Activated naive CD4-positive, alpha-beta T cell treated with anti-CD3 and anti-CD28 coated beads for 36 hours (primary cell): ENCODE results near the gene SNUPN. TPM values are rescaled to one million over a fixed set of nuclear protein-coding genes. Genes with fewer than 3 reads are reported as not detected.
"Not testable (repeated sequence)": the region's sequence is repeated elsewhere in the genome, so short reads cannot be mapped to it uniquely, and the experiment has no call there.

Source experiments
- CTCF ChIA-PET: fragments of 350-600 bp; sonication (Branson Sonifier 250); formaldehyde crosslinking; loops from one replicate; lab custom pipeline; 2021; ENCODE audit warnings: antibody characterized with exemption; lab: Charles Lee
- DNase-seq: peaks from one replicate; pipeline ENCODE4 v3.0.0-alpha.2; 2020
- H3K27ac Mint-ChIP-seq: one replicate; pipeline ENCODE4 v1.8.0; 2021; ENCODE audit warnings: mild to moderate bottlenecking, mixed read lengths
- H3K27me3 Mint-ChIP-seq: one replicate; pipeline ENCODE4 v1.8.0; 2021; ENCODE audit warnings: low read depth, mixed read lengths
- H3K36me3 Mint-ChIP-seq: one replicate; pipeline ENCODE4 v1.8.0; 2021; ENCODE audit warnings: low read depth, mixed read lengths
- H3K4me1 Mint-ChIP-seq: one replicate; pipeline ENCODE4 v1.8.0; 2021; ENCODE audit warnings: low read depth, mixed read lengths
- H3K4me3 Mint-ChIP-seq: one replicate; pipeline ENCODE4 v1.8.0; 2021; ENCODE audit warnings: mild to moderate bottlenecking, moderate library complexity, mixed read lengths
- H3K9me3 Mint-ChIP-seq: one replicate; pipeline ENCODE4 v1.8.0; 2021; ENCODE audit warnings: mixed read lengths
- intact Hi-C: fragments of 100-400 bp; cut with micrococcal nuclease; formaldehyde crosslinking; loops from one replicate; pipeline ENCODE4 v1.15.1; 2023
- total RNA-seq, 2 experiments: library from RNA; stranded (reverse); gene quantifications; one replicate each; pipeline ENCODE4 v1.2.3, GENCODE V29; 2021

The SNUPN gene
- total RNA-seq, 2 experiments from 2014 or later = 28.5 to 33.1 TPM

DNA sequence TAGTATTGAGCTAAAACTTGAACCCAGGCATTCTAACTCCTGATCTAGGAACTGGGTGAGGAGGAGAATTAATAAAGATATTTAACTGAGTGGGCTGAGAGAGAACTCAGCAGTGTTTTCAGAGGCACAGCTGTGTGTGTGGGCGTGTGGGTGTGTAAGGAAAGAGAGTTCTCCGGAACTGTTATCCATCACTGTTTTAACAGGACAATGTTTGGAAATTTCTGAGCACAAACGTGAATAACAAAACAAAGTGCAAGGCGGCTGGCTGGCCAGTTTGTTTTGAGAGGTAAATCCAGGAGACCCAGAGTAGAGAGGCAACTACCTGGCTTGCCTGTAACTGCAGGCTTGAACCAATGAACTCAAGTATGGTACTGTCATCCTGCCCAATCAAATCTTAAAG, 41.4 kb downstream of the SNUPN start:
- intact Hi-C loops = no loop called here
- CTCF ChIA-PET = no interaction called here
- H3K27me3 Mint-ChIP-seq = no peaks in the 10 kb centered on the region
- no peaks in the 10 kb centered on the region for H3K9me3 Mint-ChIP-seq
- H3K27ac Mint-ChIP-seq = no peak overlapping the region
- H3K4me3 Mint-ChIP-seq = no peak overlapping the region
- DNase-seq = no peak
- H3K36me3 Mint-ChIP-seq = peaks cover 17% of the 10 kb centered on the region
- H3K4me1 Mint-ChIP-seq = peaks cover 11% of the 10 kb centered on the region

- no peak for DNase-seq
- H3K27ac Mint-ChIP-seq = no peak overlapping the region
- CTCF ChIA-PET = no interaction called here
- H3K27me3 Mint-ChIP-seq = no peaks in the 10 kb centered on the region
- H3K4me3 Mint-ChIP-seq = no peak overlapping the region
- peaks cover 17% of the 10 kb centered on the region for H3K36me3 Mint-ChIP-seq
- intact Hi-C loops = no loop called here
- no peaks in the 10 kb centered on the region for H3K9me3 Mint-ChIP-seq
- peaks cover 9% of the 10 kb centered on the region for H3K4me1 Mint-ChIP-seq
Measured at GRCh38 chr15:75583701-75584100, 41.8 kb downstream of the SNUPN start.

GRCh38 chr15:75582943-75583342, 42.6 kb downstream of the SNUPN start:
- H3K9me3 Mint-ChIP-seq, intact Hi-C loops, H3K4me3 Mint-ChIP-seq, CTCF ChIA-PET, DNase-seq, H3K4me1 Mint-ChIP-seq, H3K27ac Mint-ChIP-seq, H3K27me3 Mint-ChIP-seq: not testable (repeated sequence)
- H3K36me3 Mint-ChIP-seq = peaks cover 16% of the 10 kb centered on the region

- intact Hi-C loops = loop anchor here (1.0 to 2.0 kb wide), 4 partner anchors 46 to 210 kb away; partner anchors contain the start of genes IMP3, MAN2C1, SIN3A and SNUPN
- DNase-seq = peak; percentile 76
- peaks cover 14% of the 10 kb centered on the region for H3K4me1 Mint-ChIP-seq
Measured at GRCh38 chr15:75578948-75579920, 46.3 kb downstream of the SNUPN start, which contains the start of gene PTPN9. PTPN9 (minus strand) TSS chr15:75579315; CDS start chr15:75578776, 539 bp downstream.

DNA sequence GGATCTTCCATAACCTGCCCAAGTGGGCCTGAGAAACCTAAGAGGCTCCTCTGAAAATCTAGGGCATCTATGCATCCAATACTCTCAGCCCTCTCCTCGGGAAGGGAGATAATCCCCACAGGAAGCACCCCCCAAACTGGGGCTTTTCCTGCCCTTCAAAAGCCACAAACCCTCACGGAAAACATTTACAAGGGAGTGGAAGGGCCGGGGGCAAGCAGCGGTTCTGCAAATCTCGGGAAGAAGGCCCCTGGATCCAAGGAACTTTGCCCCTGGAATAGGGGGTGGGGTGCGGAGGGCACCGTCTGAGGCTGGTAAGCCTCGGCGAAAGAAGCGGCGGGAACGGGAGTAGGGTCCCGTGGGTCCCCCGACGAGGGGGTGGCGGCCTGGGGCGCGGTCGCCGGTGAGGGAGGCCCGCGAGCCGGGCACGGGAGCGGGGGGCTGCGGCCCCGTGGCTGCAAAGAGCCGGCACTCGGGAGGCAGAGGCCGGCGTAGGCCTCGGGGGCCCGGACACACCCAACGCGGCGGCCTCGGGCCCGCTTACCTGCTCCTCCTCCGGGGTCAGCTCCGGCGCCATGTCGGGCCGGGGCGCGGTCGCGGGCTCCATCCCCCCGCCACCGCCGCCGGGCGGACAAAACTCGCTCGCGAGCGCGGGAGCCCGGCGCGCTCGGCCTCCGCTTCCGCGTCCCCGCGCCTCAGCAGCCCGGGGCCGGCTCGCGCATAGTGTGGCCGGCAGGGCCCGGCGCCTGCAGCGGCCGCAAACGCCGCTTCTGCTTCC, 47.2 kb downstream of the SNUPN start:
- H3K4me3 Mint-ChIP-seq = peak overlapping the region; percentile 90
- H3K36me3 Mint-ChIP-seq = peaks cover 1% of the 10 kb centered on the region
- CTCF ChIA-PET = interaction anchor here (0.6 to 1.3 kb wide), 8 partner anchors 11 to 210 kb away, joined by 3 to 5 read pairs (median 3); partner anchors contain the start of gene MAN2C1
- DNase-seq = peak; percentile 8
- peak overlapping the region; percentile 86 for H3K27ac Mint-ChIP-seq
- H3K4me1 Mint-ChIP-seq = peaks cover 15% of the 10 kb centered on the region
- H3K9me3 Mint-ChIP-seq = no peaks in the 10 kb centered on the region
- H3K27me3 Mint-ChIP-seq = no peaks in the 10 kb centered on the region
- intact Hi-C loops = loop anchor here (2.0 kb wide), 2 partner anchors 62 to 210 kb away; partner anchors contain the start of genes IMP3 and MAN2C1

More at GRCh38 chr15:75578948-75579920, 46.3 kb downstream of the SNUPN start, which contains the start of gene PTPN9:
- Mint-ChIP-seq H3K9me3 (no peaks in the 10 kb centered on the region), H3K36me3 (peaks cover 1% of the 10 kb centered on the region), H3K4me3 (peak within 1 kb of the TSS; percentile 90), H3K27me3 (no peaks in the 10 kb centered on the region), H3K27ac (peak within 1 kb of the TSS; percentile 86)
- CTCF ChIA-PET = interaction anchor here (1.0 to 1.3 kb wide), 4 partner anchors 16 to 211 kb away, joined by 3 to 4 read pairs (median 3); partner anchors contain the start of gene MAN2C1

DNA sequence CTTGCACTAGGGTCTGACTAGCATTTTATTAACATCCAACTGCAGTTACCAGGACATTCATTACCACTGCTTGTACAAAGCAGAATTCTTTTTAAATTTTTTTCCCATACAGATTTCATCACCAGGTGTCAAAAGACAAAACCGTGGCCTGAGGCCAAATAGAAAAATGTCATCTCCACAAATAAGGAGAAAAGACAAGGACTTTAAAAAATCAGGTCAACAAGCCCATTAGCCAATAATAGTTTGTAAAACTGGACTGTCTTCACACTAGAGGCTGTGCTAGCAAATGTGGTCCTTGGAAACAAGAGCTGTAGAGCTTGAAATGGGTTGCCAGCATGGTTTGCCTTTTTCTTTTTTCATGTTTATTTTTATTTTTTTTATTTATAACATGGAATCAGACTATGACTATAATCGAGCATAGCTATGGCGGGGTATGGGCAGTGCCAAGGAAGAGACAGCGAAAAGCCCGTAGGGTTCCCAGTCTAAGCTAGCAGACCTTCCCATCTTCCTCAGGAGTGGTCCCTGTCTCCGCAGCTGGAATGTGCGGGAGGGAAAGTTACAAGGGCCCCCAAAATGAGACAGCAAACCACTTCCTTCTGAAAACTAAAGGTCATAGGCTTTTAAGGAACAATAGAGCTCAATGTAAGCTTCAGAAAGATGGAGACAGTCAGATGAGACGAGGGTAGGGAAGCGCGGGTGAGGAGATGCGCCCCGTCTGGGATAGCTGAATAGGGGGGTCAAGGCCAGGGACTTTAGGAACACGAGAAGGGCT, 47.9 kb downstream of the SNUPN start:
- Mint-ChIP-seq H3K27me3 (no peaks in the 10 kb centered on the region), H3K36me3 (peaks cover 1% of the 10 kb centered on the region), H3K4me3 (peak overlapping the region; percentile 90), H3K4me1 (peaks cover 19% of the 10 kb centered on the region), H3K27ac (peak overlapping the region; percentile 86), H3K9me3 (no peaks in the 10 kb centered on the region)
- CTCF ChIA-PET = interaction anchor here (0.6 to 1.2 kb wide), 5 partner anchors 10 to 209 kb away, joined by 3 to 5 read pairs (median 3); partner anchors contain the start of gene MAN2C1
- DNase-seq = no peak
- intact Hi-C loops = loop anchor here (2.0 kb wide), 2 partner anchors 63 to 209 kb away; partner anchors contain the start of genes IMP3 and MAN2C1

GRCh38 chr15:75573648-75574384, 51.7 kb downstream of the SNUPN start:
- H3K4me1 Mint-ChIP-seq = peaks cover 13% of the 10 kb centered on the region
- no peak overlapping the region for H3K27ac Mint-ChIP-seq
- CTCF ChIA-PET = interaction anchor here (1.2 kb wide), 1 partner anchor 9 kb away, joined by 5 read pairs; no protein-coding TSS in a partner anchor
- no peak for DNase-seq
- H3K9me3 Mint-ChIP-seq = no peaks in the 10 kb centered on the region
- intact Hi-C loops = no loop called here
- no peaks in the 10 kb centered on the region for H3K27me3 Mint-ChIP-seq
- H3K4me3 Mint-ChIP-seq = no peak overlapping the region
- peaks cover 4% of the 10 kb centered on the region for H3K36me3 Mint-ChIP-seq

- H3K27me3 Mint-ChIP-seq = no peaks in the 10 kb centered on the region
- intact Hi-C loops = no loop called here
- peaks cover 3% of the 10 kb centered on the region for H3K36me3 Mint-ChIP-seq
- no peak overlapping the region for H3K27ac Mint-ChIP-seq
- DNase-seq = no peak
- peaks cover 7% of the 10 kb centered on the region for H3K4me1 Mint-ChIP-seq
- H3K9me3 Mint-ChIP-seq = no peaks in the 10 kb centered on the region
- no peak overlapping the region for H3K4me3 Mint-ChIP-seq
- CTCF ChIA-PET = interaction anchor here (0.6 to 1.0 kb wide), 2 partner anchors 61 to 594 kb away, joined by 3 to 5 read pairs; no protein-coding TSS in a partner anchor
Measured at GRCh38 chr15:75570126-75570845, 55.2 kb downstream of the SNUPN start.

- no peak for DNase-seq
- Mint-ChIP-seq H3K9me3 (no peaks in the 10 kb centered on the region), H3K4me1 (peaks cover 3% of the 10 kb centered on the region), H3K36me3 (peaks cover 3% of the 10 kb centered on the region), H3K27ac (no peak overlapping the region), H3K4me3 (no peak overlapping the region), H3K27me3 (no peaks in the 10 kb centered on the region)
- intact Hi-C loops = no loop called here
- CTCF ChIA-PET = interaction anchor here (1.1 to 1.6 kb wide), 2 partner anchors 9 to 197 kb away, joined by 3 to 5 read pairs; partner anchors contain the start of gene MAN2C1
Measured at GRCh38 chr15:75565062-75565970, 60.2 kb downstream of the SNUPN start.
